Mononuclear cell (primary cell): ENCODE results near the gene STRN4. TPM values are rescaled to one million over a fixed set of nuclear protein-coding genes. Genes with fewer than 3 reads are reported as not detected.

ENCODE experiments used
- H3K27me3 ChIP-seq: 2 replicates; pipeline ENCODE4 v1.6.0; 2011; ENCODE audit warnings: low read length, control low read depth; ENCODE audit not compliant: insufficient read depth
- H3K4me1 ChIP-seq: 2 replicates; pipeline ENCODE4 v1.5.1; 2011; ENCODE audit warnings: mild to moderate bottlenecking, low read length, control low read depth; ENCODE audit not compliant: insufficient read depth
- H3K4me3 ChIP-seq: 2 replicates; pipeline ENCODE4 v1.5.1; 2011; ENCODE audit warnings: mild to moderate bottlenecking, low read length, moderate library complexity
- H3K9me3 ChIP-seq: 2 replicates; pipeline ENCODE4 v1.5.1; 2011; ENCODE audit warnings: low read depth, mild to moderate bottlenecking, control low read depth, low read length
- total RNA-seq: library from RNA; depleted of rRNA; stranded (reverse); fragments of >200 nt; gene quantifications from one replicate; pipeline ENCODE4 v1.2.3, GENCODE V29; 2012

Gene STRN4
- total RNA-seq, 1 donor, result 66.0 TPM

- Histone ChIP-seq H3K9me3 (no peaks in the 10 kb centered on the region), H3K4me1 (peaks cover 18% of the 10 kb centered on the region), H3K27me3 (no peaks in the 10 kb centered on the region), H3K4me3 (no peak overlapping the region)
Observed at GRCh38 chr19:46759817-46760333, 13.6 kb upstream of the STRN4 start.

- no peak overlapping the region for H3K4me3 ChIP-seq
- no peaks in the 10 kb centered on the region for H3K9me3 ChIP-seq
- H3K27me3 ChIP-seq, result no peaks in the 10 kb centered on the region
- H3K4me1 ChIP-seq, result peaks cover 18% of the 10 kb centered on the region
Observed at GRCh38 chr19:46759206-46759605, 13.0 kb upstream of the STRN4 start.

GRCh38 chr19:46756544-46756888, 10.3 kb upstream of the STRN4 start:
- Histone ChIP-seq H3K4me1 (peaks cover 22% of the 10 kb centered on the region), H3K9me3 (no peaks in the 10 kb centered on the region), H3K27me3 (no peaks in the 10 kb centered on the region), H3K4me3 (no peak overlapping the region)

GRCh38 chr19:46755853-46756543, 9.7 kb upstream of the STRN4 start:
- Histone ChIP-seq H3K4me1 (peaks cover 22% of the 10 kb centered on the region), H3K4me3 (no peak overlapping the region), H3K27me3 (no peaks in the 10 kb centered on the region), H3K9me3 (no peaks in the 10 kb centered on the region)

GRCh38 chr19:46755077-46755852, 9.0 kb upstream of the STRN4 start:
- no peaks in the 10 kb centered on the region for H3K9me3 ChIP-seq

GRCh38 chr19:46753420-46754155, 7.3 kb upstream of the STRN4 start:
- Histone ChIP-seq H3K4me1 (peaks cover 18% of the 10 kb centered on the region), H3K4me3 (no peak overlapping the region), H3K27me3 (no peaks in the 10 kb centered on the region), H3K9me3 (no peaks in the 10 kb centered on the region)

More at GRCh38 chr19:46755077-46755852, 9.0 kb upstream of the STRN4 start:
- Histone ChIP-seq H3K27me3 (no peaks in the 10 kb centered on the region), H3K4me3 (no peak overlapping the region), H3K4me1 (peaks cover 22% of the 10 kb centered on the region)

GRCh38 chr19:46748325-46749109, 2.3 kb upstream of the STRN4 start:
- Histone ChIP-seq H3K4me1 (peaks cover 31% of the 10 kb centered on the region), H3K4me3 (no peak overlapping the region), H3K27me3 (no peaks in the 10 kb centered on the region), H3K9me3 (no peaks in the 10 kb centered on the region)

- no peaks in the 10 kb centered on the region for H3K9me3 ChIP-seq
- peak within 1 kb of the TSS; percentile 74 for H3K4me3 ChIP-seq
- no peaks in the 10 kb centered on the region for H3K27me3 ChIP-seq
- H3K4me1 ChIP-seq, result peaks cover 50% of the 10 kb centered on the region
Observed at GRCh38 chr19:46745521-46746280, 549 bp downstream of the STRN4 start, which contains the start of gene FKRP. TSS of gene FKRP (plus strand) at chr19:46746057. CDS start at chr19:46755451, 9,394 bp downstream.

GRCh38 chr19:46745030-46745429, 1.2 kb downstream of the STRN4 start:
- Histone ChIP-seq H3K4me3 (peak overlapping the region; percentile 74), H3K9me3 (no peaks in the 10 kb centered on the region), H3K4me1 (peaks cover 53% of the 10 kb centered on the region), H3K27me3 (no peaks in the 10 kb centered on the region)

- H3K4me1 ChIP-seq, result peaks cover 53% of the 10 kb centered on the region
- no peaks in the 10 kb centered on the region for H3K9me3 ChIP-seq
- no peak overlapping the region for H3K4me3 ChIP-seq
- no peaks in the 10 kb centered on the region for H3K27me3 ChIP-seq
Observed at GRCh38 chr19:46744005-46744691, 2.1 kb downstream of the STRN4 start.

- peaks cover 53% of the 10 kb centered on the region for H3K4me1 ChIP-seq
- no peaks in the 10 kb centered on the region for H3K27me3 ChIP-seq
- H3K4me3 ChIP-seq, result no peak overlapping the region
- no peaks in the 10 kb centered on the region for H3K9me3 ChIP-seq
Observed at GRCh38 chr19:46742926-46743480, 3.2 kb downstream of the STRN4 start.

- Histone ChIP-seq H3K9me3 (no peaks in the 10 kb centered on the region), H3K4me3 (no peak overlapping the region), H3K27me3 (no peaks in the 10 kb centered on the region), H3K4me1 (peaks cover 51% of the 10 kb centered on the region)
Observed at GRCh38 chr19:46741447-46741846, 4.8 kb downstream of the STRN4 start.

GRCh38 chr19:46739290-46739771, 6.9 kb downstream of the STRN4 start:
- Histone ChIP-seq H3K27me3 (no peaks in the 10 kb centered on the region), H3K9me3 (no peaks in the 10 kb centered on the region), H3K4me1 (peaks cover 53% of the 10 kb centered on the region), H3K4me3 (no peak overlapping the region)
